ENCODE data around the gene SOS2.
A peak's percentile ranks its signal among the peaks of the same experiment; 100 is the strongest.

SOS2 gene

GRCh38 chr14:50116181-50116956, 115.0 kb downstream of the SOS2 start, which contains the start of gene VCPKMT:
VCPKMT (minus strand) TSS chr14:50116572; CDS start chr14:50116552, 20 bp downstream.
- H3K36me3 Mint-ChIP-seq (ENCODE audit: low read depth) = peaks cover 35% of the 10 kb centered on the region
- peaks cover 43% of the 10 kb centered on the region for H3K4me1 Mint-ChIP-seq
- peak; percentile 97 for DNase-seq

GRCh38 chr14:50113381-50114035, 117.9 kb downstream of the SOS2 start:
- ATAC-seq (no peak), DNase-seq (no peak)
- Mint-ChIP-seq H3K27me3 (no peaks in the 10 kb centered on the region), H3K36me3 (ENCODE audit: low read depth) (peaks cover 51% of the 10 kb centered on the region), H3K27ac (peak overlapping the region; percentile 23), H3K4me1 (peaks cover 59% of the 10 kb centered on the region), H3K4me3 (peak overlapping the region; percentile 58), H3K9me3 (no peaks in the 10 kb centered on the region)

More at GRCh38 chr14:50116181-50116956, 115.0 kb downstream of the SOS2 start, which contains the start of gene VCPKMT:
- H3K9me3 Mint-ChIP-seq = no peaks in the 10 kb centered on the region
- H3K27me3 Mint-ChIP-seq = no peaks in the 10 kb centered on the region
- H3K27ac Mint-ChIP-seq = peak within 1 kb of the TSS; percentile 96
- ATAC-seq = peak; percentile 100
- peak within 1 kb of the TSS; percentile 95 for H3K4me3 Mint-ChIP-seq

DNA sequence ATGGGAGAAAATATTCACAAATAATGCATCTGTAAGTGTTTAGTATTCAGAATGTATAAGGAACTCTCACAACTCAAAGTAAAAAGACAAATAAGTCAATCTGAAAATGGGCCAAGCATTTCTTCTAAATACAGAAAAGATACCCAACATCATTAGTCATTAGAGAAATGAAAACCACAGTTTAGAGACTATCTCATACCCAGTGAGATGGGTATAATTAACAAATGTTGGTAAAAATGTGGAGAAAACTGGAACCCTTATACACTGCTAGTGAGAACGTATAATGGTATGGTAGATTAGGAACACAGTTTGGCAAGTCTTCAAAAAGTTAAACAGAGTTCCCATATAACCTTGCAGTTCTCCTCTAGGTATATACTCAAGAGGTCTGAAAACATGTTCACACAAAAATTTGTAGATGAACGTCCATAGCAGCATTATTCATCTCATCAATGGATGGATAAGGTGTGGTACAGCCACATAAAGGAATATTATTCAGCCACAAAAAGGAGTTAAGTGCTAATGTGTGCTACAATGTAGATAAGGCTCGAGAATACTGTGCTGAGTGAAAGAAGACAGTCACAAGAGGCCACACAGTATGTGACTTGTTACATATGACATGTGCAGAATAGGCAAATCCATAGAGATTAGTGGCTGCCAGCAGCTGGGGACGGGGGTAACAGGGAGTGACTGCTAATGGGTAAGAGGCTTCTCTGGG, 120.9 kb downstream of the SOS2 start:
- H3K27ac Mint-ChIP-seq = peak overlapping the region; percentile 73
- DNase-seq = no peak
- no peaks in the 10 kb centered on the region for H3K27me3 Mint-ChIP-seq
- no peak overlapping the region for H3K4me3 Mint-ChIP-seq
- peaks cover 50% of the 10 kb centered on the region for H3K4me1 Mint-ChIP-seq
- peaks cover 54% of the 10 kb centered on the region for H3K36me3 Mint-ChIP-seq (ENCODE audit: low read depth)
- H3K9me3 Mint-ChIP-seq = no peaks in the 10 kb centered on the region
- no peak for ATAC-seq

GRCh38 chr14:50109342-50109741, 122.0 kb downstream of the SOS2 start:
- H3K36me3 Mint-ChIP-seq (ENCODE audit: low read depth) = peaks cover 49% of the 10 kb centered on the region
- H3K9me3 Mint-ChIP-seq = no peaks in the 10 kb centered on the region
- H3K27me3 Mint-ChIP-seq = no peaks in the 10 kb centered on the region
- H3K27ac Mint-ChIP-seq = no peak overlapping the region
- DNase-seq (no peak), ATAC-seq (no peak)
- peaks cover 46% of the 10 kb centered on the region for H3K4me1 Mint-ChIP-seq
- no peak overlapping the region for H3K4me3 Mint-ChIP-seq

DNA sequence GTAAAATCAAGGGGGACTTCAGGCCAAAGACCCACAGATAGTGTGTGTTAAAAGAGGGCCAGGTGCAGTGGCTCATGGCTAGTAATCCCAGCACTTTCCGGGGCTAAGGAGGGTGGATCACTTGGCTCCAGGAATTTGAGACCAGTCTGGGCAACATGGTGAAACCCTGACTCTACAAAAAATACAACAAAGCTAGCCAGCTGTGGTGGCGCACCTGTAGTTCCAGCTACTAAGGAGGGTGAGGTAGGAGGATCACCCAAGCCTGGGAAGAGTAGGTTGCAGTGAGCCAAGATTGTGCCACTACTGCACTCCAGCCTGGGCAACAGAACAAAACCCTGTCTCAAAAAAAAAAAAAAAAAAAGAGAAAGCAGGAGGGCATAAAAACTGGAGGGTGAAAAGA, 123.5 kb downstream of the SOS2 start:
- Mint-ChIP-seq H3K9me3 (no peaks in the 10 kb centered on the region), H3K4me3 (no peak overlapping the region), H3K36me3 (ENCODE audit: low read depth) (peaks cover 40% of the 10 kb centered on the region), H3K27me3 (no peaks in the 10 kb centered on the region), H3K4me1 (peaks cover 48% of the 10 kb centered on the region), H3K27ac (peak overlapping the region; percentile 39)
- ATAC-seq = no peak
- DNase-seq = no peak

DNA sequence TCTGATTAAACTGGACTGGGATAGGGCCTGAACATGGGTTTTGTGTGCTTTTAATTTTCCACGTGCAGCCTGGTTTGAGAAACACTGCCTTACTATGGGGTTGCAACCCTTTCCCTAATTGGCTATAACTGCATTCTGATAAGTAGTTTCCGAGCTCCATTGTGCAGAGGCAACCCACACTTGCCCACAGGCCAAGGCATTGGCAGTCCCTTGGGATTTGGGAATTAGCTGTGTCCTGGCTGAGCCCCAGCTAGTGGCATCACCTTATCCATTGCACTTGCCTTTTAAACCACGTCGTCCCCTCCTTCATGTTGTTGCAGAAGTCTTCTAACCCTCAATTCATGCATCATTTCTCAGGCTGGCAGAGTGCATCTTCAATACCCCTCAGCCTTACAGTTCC, 125.2 kb downstream of the SOS2 start:
- Mint-ChIP-seq H3K27me3 (no peaks in the 10 kb centered on the region), H3K4me1 (peaks cover 42% of the 10 kb centered on the region), H3K4me3 (no peak overlapping the region), H3K27ac (no peak overlapping the region), H3K9me3 (no peaks in the 10 kb centered on the region), H3K36me3 (ENCODE audit: low read depth) (peaks cover 31% of the 10 kb centered on the region)
- DNase-seq (no peak), ATAC-seq (no peak)

- ATAC-seq (no peak), DNase-seq (no peak)
- Mint-ChIP-seq H3K4me3 (peak overlapping the region; percentile 62), H3K27ac (peak overlapping the region; percentile 69), H3K4me1 (peaks cover 54% of the 10 kb centered on the region), H3K27me3 (no peaks in the 10 kb centered on the region), H3K36me3 (ENCODE audit: low read depth) (peaks cover 21% of the 10 kb centered on the region), H3K9me3 (no peaks in the 10 kb centered on the region)
Observed at GRCh38 chr14:50103558-50103957, 127.8 kb downstream of the SOS2 start.

GRCh38 chr14:50101417-50101816, 130.0 kb downstream of the SOS2 start:
- H3K36me3 Mint-ChIP-seq (ENCODE audit: low read depth) = peaks cover 14% of the 10 kb centered on the region
- H3K9me3 Mint-ChIP-seq = no peaks in the 10 kb centered on the region
- no peak for DNase-seq
- no peak overlapping the region for H3K27ac Mint-ChIP-seq
- H3K4me3 Mint-ChIP-seq = no peak overlapping the region
- H3K4me1 Mint-ChIP-seq = peaks cover 72% of the 10 kb centered on the region
- no peak for ATAC-seq
- no peaks in the 10 kb centered on the region for H3K27me3 Mint-ChIP-seq

GRCh38 chr14:50100805-50101204, 130.6 kb downstream of the SOS2 start:
- H3K27me3 Mint-ChIP-seq = no peaks in the 10 kb centered on the region
- no peak overlapping the region for H3K4me3 Mint-ChIP-seq
- peaks cover 14% of the 10 kb centered on the region for H3K36me3 Mint-ChIP-seq (ENCODE audit: low read depth)
- peak overlapping the region; percentile 40 for H3K27ac Mint-ChIP-seq
- no peak for DNase-seq
- peaks cover 78% of the 10 kb centered on the region for H3K4me1 Mint-ChIP-seq
- ATAC-seq = no peak
- H3K9me3 Mint-ChIP-seq = peaks cover 2% of the 10 kb centered on the region

- Mint-ChIP-seq H3K36me3 (ENCODE audit: low read depth) (peaks cover 17% of the 10 kb centered on the region), H3K4me3 (peak overlapping the region; percentile 58), H3K4me1 (peaks cover 84% of the 10 kb centered on the region), H3K9me3 (peaks cover 4% of the 10 kb centered on the region), H3K27me3 (no peaks in the 10 kb centered on the region), H3K27ac (peak overlapping the region; percentile 88)
- DNase-seq = no peak
- ATAC-seq = peak; percentile 86
Observed at GRCh38 chr14:50099335-50099734, 132.0 kb downstream of the SOS2 start.

DNA sequence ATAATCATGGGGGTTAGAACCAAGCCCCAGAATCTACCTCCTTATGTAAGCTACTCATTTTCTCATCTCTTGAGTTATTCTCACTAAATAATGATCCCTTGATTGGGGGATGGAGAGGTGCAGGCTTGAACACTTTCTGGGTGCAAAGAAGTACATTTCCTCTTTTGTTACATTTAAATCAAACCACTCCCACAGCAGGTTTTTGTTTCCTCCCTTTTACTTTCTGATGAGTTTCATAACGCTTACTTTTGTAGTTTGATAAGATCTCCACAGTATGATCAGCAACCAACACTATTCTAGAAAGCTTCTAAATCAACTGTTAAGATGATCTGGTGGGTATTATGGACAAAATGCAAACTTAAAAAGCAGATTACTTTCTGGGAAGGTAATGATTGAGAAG, 135.5 kb downstream of the SOS2 start:
- Mint-ChIP-seq H3K9me3 (peaks cover 4% of the 10 kb centered on the region), H3K4me3 (peak overlapping the region; percentile 39), H3K36me3 (ENCODE audit: low read depth) (peaks cover 16% of the 10 kb centered on the region), H3K27me3 (no peaks in the 10 kb centered on the region), H3K4me1 (peaks cover 93% of the 10 kb centered on the region), H3K27ac (peak overlapping the region; percentile 79)
- DNase-seq = no peak
- peak; percentile 42 for ATAC-seq

DNA sequence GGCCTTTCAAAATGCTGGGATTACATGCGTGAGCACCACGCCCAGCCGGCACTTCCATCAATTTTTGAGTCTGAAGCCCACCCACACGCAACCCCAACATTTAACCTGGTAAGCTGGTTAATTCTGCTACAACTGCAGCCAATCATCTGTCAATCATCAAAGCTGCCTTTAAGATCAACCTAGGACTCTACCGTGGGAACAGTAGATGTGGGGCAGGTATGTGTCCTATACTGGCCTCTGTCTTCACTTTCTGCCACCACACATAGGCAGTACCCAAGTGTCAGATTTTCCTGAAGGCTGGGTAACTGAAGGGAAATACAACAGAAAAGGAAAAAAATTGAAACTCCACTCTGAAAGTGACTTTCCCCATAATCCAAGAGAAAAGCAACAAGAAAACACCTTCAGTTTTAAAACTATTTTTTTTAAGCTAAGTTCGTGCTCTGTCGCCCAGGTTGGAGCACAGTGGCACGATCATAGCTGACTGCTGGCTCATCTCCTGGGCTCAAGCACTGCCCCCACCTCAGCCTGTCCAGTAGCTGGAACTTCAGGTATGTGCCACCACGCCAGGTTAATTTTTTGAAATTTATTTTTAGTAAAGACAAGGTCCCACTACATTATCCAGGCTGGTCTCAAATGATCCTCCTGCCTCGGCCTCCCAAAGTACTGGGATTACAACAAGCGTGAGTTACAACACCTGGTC, 137.2 kb downstream of the SOS2 start:
- peaks cover 9% of the 10 kb centered on the region for H3K9me3 Mint-ChIP-seq
- H3K36me3 Mint-ChIP-seq (ENCODE audit: low read depth) = peaks cover 15% of the 10 kb centered on the region
- H3K27me3 Mint-ChIP-seq = no peaks in the 10 kb centered on the region
- ATAC-seq (no peak), DNase-seq (no peak)
- H3K27ac Mint-ChIP-seq = no peak overlapping the region
- H3K4me3 Mint-ChIP-seq = no peak overlapping the region
- peaks cover 91% of the 10 kb centered on the region for H3K4me1 Mint-ChIP-seq

GRCh38 chr14:50093496-50093895, 137.9 kb downstream of the SOS2 start:
- Mint-ChIP-seq H3K36me3 (ENCODE audit: low read depth) (peaks cover 14% of the 10 kb centered on the region), H3K4me1 (peaks cover 92% of the 10 kb centered on the region), H3K4me3 (no peak overlapping the region), H3K9me3 (peaks cover 9% of the 10 kb centered on the region), H3K27me3 (no peaks in the 10 kb centered on the region), H3K27ac (peak overlapping the region; percentile 59)
- ATAC-seq (no peak), DNase-seq (no peak)

DNA sequence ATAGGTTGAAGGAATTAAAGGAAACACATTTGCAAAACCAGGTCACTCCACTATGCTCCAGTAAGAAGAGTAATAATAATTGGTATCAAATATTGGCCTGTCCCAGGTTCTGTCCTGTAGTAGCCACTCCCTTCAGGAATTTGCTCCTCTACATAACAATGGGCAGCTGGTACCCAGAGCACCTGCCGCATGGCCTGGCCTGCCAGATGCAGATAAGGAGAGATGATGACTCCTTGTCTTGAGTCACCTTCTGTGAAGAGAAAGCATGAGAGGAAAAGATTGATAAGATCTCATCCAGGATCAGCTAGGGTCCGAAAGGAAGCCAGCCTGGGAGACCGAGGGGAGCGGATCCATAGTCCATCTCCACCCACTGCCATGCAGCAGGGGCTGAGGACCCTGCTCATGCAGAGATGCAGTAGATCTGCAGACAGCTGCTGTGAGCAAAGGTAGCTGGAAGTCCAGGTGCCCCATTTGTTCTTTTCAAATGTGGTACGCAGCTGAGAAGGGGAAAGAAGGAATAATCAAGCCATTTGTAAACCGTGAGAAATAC, 139.3 kb downstream of the SOS2 start:
- Mint-ChIP-seq H3K4me3 (no peak overlapping the region), H3K27me3 (no peaks in the 10 kb centered on the region)

More for the DNA sequence above, 139.3 kb downstream of the SOS2 start:
- ATAC-seq (no peak), DNase-seq (no peak)
- H3K27ac Mint-ChIP-seq = peak overlapping the region; percentile 67
- H3K9me3 Mint-ChIP-seq = peaks cover 9% of the 10 kb centered on the region
- H3K36me3 Mint-ChIP-seq (ENCODE audit: low read depth) = peaks cover 16% of the 10 kb centered on the region
- H3K4me1 Mint-ChIP-seq = peaks cover 95% of the 10 kb centered on the region

Measured in activated naive CD8-positive, alpha-beta T cell treated with anti-CD3 and anti-CD28 coated beads, Interleukin-2, amount 50 U/mL, for 24 hours (primary cell).